HepG2 (cell line): Measurements from ENCODE around the gene LPIN3. TPM values are rescaled to one million over a fixed set of nuclear protein-coding genes. Genes with fewer than 3 reads are reported as not detected.

ENCODE experiments used
- AKAP8 ChIP-seq: sonication (generic); formaldehyde crosslinking; IDR thresholded peaks from 2 replicates; pipeline ENCODE4 v1.5.1; 2020; ENCODE audit warnings: mild to moderate bottlenecking, missing genetic modification reagents
- BRCA1 ChIP-seq: sonication (generic); formaldehyde crosslinking; IDR thresholded peaks from 2 replicates; pipeline ENCODE4 v1.4.0; 2020; ENCODE audit warnings: missing genetic modification reagents
- DPF2 ChIP-seq: sonication (generic); formaldehyde crosslinking; IDR thresholded peaks from 2 replicates; pipeline ENCODE4 v1.4.0; 2020; ENCODE audit warnings: mild to moderate bottlenecking, low read depth, missing genetic modification reagents, borderline replicate concordance
- KDM1A ChIP-seq: IDR thresholded peaks from 2 replicates; pipeline ENCODE4 v1.6.1; 2016; ENCODE audit warnings: missing compliant biosample characterization
- KLF9 ChIP-seq: IDR thresholded peaks from 2 replicates; pipeline ENCODE4 v1.6.1; 2016; ENCODE audit warnings: low read depth
- MBD4 ChIP-seq: IDR thresholded peaks from 2 replicates; pipeline ENCODE4 v1.6.1; 2012; ENCODE audit warnings: low read length, inconsistent platforms, borderline replicate concordance
- MTA1 ChIP-seq: sonication (generic); formaldehyde crosslinking; IDR thresholded peaks from 2 replicates; pipeline ENCODE4 v1.4.0; 2020; ENCODE audit warnings: missing genetic modification reagents, mild to moderate bottlenecking, borderline replicate concordance
- NFE2L1 ChIP-seq: sonication (generic); formaldehyde crosslinking; IDR thresholded peaks from 2 replicates; pipeline ENCODE4 v1.4.0; 2020; ENCODE audit warnings: missing genetic modification reagents, mild to moderate bottlenecking, borderline replicate concordance
- PHF8 ChIP-seq: sonication (generic); formaldehyde crosslinking; IDR thresholded peaks from 2 replicates; pipeline ENCODE4 v1.5.0; 2020; ENCODE audit warnings: missing genetic modification reagents
- SAP130 ChIP-seq: IDR thresholded peaks from 2 replicates; pipeline ENCODE4 v1.6.1; 2016; ENCODE audit warnings: low read depth
- SMAD3 ChIP-seq: sonication (generic); formaldehyde crosslinking; IDR thresholded peaks from 2 replicates; pipeline ENCODE4 v1.4.0; 2020; ENCODE audit warnings: missing genetic modification reagents
- SOX13 ChIP-seq, 3 experiments: fragments of 450-650 bp in 1 of 3; sonication (generic) in 1 of 3; formaldehyde crosslinking in 1 of 3; IDR thresholded peaks in 2 of 3; conservative IDR thresholded peaks in 1 of 3; 2 replicates each; pipeline versions ENCODE4 v1.5.0 to v1.6.1; 2016 to 2020; ENCODE audit warnings: antibody characterized with exemption in 1 of 3, mild to moderate bottlenecking in 1 of 3, missing compliant biosample characterization in 1 of 3, missing genetic modification reagents in 1 of 3, moderate library complexity in 1 of 3
- WIZ ChIP-seq: sonication (generic); formaldehyde crosslinking; IDR thresholded peaks from 2 replicates; pipeline ENCODE4 v1.5.1; 2020; ENCODE audit warnings: mild to moderate bottlenecking, missing genetic modification reagents
- ZFP90 ChIP-seq: sonication (generic); formaldehyde crosslinking; IDR thresholded peaks from 2 replicates; pipeline ENCODE4 v1.8.0; 2022; ENCODE audit warnings: missing genetic modification reagents, mild to moderate bottlenecking, inconsistent platforms, borderline replicate concordance
- ZNF382 ChIP-seq: sonication (generic); formaldehyde crosslinking; IDR thresholded peaks from 2 replicates; pipeline ENCODE4 v1.5.0; 2020; ENCODE audit warnings: missing genetic modification reagents, mild to moderate bottlenecking, borderline replicate concordance
- ZNF44 ChIP-seq: sonication (generic); formaldehyde crosslinking; IDR thresholded peaks from 2 replicates; pipeline ENCODE4 v1.5.1; 2020; ENCODE audit warnings: mild to moderate bottlenecking, missing genetic modification reagents
- ZNF776 ChIP-seq: sonication (generic); formaldehyde crosslinking; IDR thresholded peaks from 2 replicates; pipeline ENCODE4 v1.4.0; 2020; ENCODE audit warnings: mild to moderate bottlenecking, missing genetic modification reagents
- ZNF781 ChIP-seq: sonication (generic); formaldehyde crosslinking; IDR thresholded peaks from 2 replicates; pipeline ENCODE4 v1.5.1; 2020; ENCODE audit warnings: borderline replicate concordance, mild to moderate bottlenecking, missing genetic modification reagents; ENCODE audit errors: not compliant biosample characterization
- ZSCAN12 ChIP-seq: sonication (generic); formaldehyde crosslinking; IDR thresholded peaks from 2 replicates; pipeline ENCODE4 v1.9.0; 2021; ENCODE audit warnings: mild to moderate bottlenecking, missing genetic modification reagents
- polyA plus RNA-seq, 8 experiments: library from polyadenylated mRNA; depleted of rRNA in 3 of 8; stranded (reverse) in 7 of 8; unstranded in 1 of 8; fragments of >200 nt; fragmentation: Illumina TruSeq in 4 of 8; extraction: Trizol in 4 of 8; gene quantifications; 2 replicates each; pipeline versions ENCODE4 v1.2.1 to v1.2.3, GENCODE V29; 2011 to 2016; ENCODE audit warnings: low read depth in 4 of 8, missing spikeins in 1 of 8, mixed read lengths in 1 of 8; ENCODE audit not compliant: insufficient read depth in 1 of 8
- total RNA-seq, 5 experiments: library from RNA; depleted of rRNA; stranded (reverse); fragments of >200 nt; fragmentation: Illumina TruSeq; extraction: Trizol; gene quantifications; 2 replicates each; pipeline ENCODE4 v1.2.3, GENCODE V29; 2016; ENCODE audit warnings: low read depth in 1 of 5
- TF ChIP-seq, protein P1 (sequence below): sonication (generic); formaldehyde crosslinking; IDR thresholded peaks from 2 replicates; pipeline ENCODE4 v1.4.0; 2020; ENCODE audit warnings: missing genetic modification reagents
- TF ChIP-seq, protein P2 (sequence below): sonication (generic); formaldehyde crosslinking; IDR thresholded peaks from 2 replicates; pipeline ENCODE4 v1.4.0; 2020; ENCODE audit warnings: mild to moderate bottlenecking, missing genetic modification reagents, borderline replicate concordance
- TF ChIP-seq, protein P3 (sequence below): sonication (generic); formaldehyde crosslinking; IDR thresholded peaks from 2 replicates; pipeline ENCODE4 v1.8.1; 2023; ENCODE audit warnings: mild to moderate bottlenecking, missing genetic modification reagents, borderline replicate concordance
- TF ChIP-seq, protein P4 (sequence below): IDR thresholded peaks from 2 replicates; pipeline ENCODE4 v1.6.1; 2012; ENCODE audit warnings: low read length, improper control_type of control experiment

Gene LPIN3
- total and polyA plus RNA-seq, 2 of the 13 experiments (the other 11 are each of a cell fraction or from before 2014, with no cell fraction given) = 14.2 to 28.6 TPM

DNA sequence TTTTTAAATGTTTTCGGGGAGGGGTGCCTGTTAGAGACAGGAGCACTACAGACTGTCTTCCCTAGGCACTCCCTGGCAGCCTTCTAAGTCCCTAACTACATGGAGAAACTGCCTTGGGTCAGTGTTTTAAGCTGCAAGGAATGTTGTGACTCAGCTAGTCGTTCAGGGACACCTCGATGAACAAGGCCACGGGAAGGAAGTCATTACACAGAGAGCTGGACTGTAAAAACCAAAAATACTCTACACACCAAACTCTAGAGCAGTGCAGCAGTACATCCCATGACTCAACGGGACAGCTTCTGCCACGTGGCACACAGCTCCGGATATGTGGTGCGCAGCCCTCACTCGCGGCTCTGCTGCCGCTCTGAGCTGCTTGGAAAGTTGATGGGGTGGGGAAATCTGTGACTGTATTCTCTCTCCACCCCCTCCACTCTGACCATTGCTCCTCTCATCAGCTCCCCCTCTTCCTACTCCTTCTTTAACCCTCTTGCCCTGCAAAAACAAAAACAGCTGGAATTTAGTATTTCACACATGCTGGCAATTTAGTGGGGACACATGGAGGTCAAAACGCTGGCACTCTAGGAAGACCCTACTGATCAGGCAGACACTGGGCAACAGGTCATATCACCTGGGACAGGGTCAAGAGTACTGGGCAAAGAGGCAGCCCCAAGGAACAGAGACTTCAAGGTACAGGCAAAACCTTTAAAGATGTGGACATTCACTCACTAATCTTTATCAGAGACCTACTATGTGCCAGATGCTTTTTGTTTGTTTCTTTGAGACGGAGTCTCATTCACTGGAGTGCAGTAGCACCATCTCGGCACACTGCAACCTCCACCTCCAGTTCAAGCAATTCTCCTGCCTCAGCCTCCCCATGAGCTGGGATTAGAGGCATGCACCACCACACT is 10.9 kb upstream of the LPIN3 start (continued):
- TF ChIP-seq, protein P1, sequence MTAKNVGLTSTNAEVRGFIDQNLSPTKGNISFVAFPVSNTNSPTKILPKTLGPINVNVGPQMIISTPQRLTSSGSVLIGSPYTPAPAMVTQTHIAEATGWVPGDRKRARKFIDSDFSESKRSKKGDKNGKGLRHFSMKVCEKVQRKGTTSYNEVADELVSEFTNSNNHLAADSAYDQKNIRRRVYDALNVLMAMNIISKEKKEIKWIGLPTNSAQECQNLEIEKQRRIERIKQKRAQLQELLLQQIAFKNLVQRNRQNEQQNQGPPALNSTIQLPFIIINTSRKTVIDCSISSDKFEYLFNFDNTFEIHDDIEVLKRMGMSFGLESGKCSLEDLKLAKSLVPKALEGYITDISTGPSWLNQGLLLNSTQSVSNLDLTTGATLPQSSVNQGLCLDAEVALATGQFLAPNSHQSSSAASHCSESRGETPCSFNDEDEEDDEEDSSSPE (CRISPR knock-in tag) = peak; percentile 54
- TF ChIP-seq MBD4 = no peak
- TF ChIP-seq MTA1 (CRISPR knock-in tag) = no peak
- TF ChIP-seq SMAD3 = no peak
- peak; percentile 85 for TF ChIP-seq SAP130 (CRISPR knock-in tag)
- no peak; the same call in 1 of the 2 replicates for TF ChIP-seq SOX13 (IDR thresholded peaks at IDR 0.05)
- peak in 1 of 2 experiments; percentile 38; a peak in 1 of 4 replicates for TF ChIP-seq SOX13 (CRISPR knock-in tag; conservative IDR thresholded peaks at IDR 0.05 in 1 of 2, IDR thresholded peaks at IDR 0.05 in 1 of 2)
- TF ChIP-seq KLF9 = no peak
- peak; percentile 80; the same call in 1 of the 2 replicates for TF ChIP-seq AKAP8 (CRISPR knock-in tag)
- TF ChIP-seq, protein P2, sequence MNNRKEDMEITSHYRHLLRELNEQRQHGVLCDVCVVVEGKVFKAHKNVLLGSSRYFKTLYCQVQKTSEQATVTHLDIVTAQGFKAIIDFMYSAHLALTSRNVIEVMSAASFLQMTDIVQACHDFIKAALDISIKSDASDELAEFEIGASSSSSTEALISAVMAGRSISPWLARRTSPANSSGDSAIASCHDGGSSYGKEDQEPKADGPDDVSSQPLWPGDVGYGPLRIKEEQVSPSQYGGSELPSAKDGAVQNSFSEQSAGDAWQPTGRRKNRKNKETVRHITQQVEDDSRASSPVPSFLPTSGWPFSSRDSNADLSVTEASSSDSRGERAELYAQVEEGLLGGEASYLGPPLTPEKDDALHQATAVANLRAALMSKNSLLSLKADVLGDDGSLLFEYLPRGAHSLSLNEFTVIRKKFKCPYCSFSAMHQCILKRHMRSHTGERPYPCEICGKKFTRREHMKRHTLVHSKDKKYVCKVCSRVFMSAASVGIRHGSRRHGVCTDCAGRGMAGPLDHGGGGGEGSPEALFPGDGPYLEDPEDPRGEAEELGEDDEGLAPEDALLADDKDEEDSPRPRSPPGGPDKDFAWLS (CRISPR knock-in tag) = no peak
- TF ChIP-seq, protein P3, sequence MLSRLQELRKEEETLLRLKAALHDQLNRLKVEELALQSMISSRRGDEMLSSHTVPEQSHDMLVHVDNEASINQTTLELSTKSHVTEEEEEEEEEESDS (CRISPR knock-in tag) = no peak
- no peak for TF ChIP-seq ZNF382 (CRISPR knock-in tag)
- TF ChIP-seq, protein P4, sequence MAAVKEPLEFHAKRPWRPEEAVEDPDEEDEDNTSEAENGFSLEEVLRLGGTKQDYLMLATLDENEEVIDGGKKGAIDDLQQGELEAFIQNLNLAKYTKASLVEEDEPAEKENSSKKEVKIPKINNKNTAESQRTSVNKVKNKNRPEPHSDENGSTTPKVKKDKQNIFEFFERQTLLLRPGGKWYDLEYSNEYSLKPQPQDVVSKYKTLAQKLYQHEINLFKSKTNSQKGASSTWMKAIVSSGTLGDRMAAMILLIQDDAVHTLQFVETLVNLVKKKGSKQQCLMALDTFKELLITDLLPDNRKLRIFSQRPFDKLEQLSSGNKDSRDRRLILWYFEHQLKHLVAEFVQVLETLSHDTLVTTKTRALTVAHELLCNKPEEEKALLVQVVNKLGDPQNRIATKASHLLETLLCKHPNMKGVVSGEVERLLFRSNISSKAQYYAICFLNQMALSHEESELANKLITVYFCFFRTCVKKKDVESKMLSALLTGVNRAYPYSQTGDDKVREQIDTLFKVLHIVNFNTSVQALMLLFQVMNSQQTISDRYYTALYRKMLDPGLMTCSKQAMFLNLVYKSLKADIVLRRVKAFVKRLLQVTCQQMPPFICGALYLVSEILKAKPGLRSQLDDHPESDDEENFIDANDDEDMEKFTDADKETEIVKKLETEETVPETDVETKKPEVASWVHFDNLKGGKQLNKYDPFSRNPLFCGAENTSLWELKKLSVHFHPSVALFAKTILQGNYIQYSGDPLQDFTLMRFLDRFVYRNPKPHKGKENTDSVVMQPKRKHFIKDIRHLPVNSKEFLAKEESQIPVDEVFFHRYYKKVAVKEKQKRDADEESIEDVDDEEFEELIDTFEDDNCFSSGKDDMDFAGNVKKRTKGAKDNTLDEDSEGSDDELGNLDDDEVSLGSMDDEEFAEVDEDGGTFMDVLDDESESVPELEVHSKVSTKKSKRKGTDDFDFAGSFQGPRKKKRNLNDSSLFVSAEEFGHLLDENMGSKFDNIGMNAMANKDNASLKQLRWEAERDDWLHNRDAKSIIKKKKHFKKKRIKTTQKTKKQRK = no peak
- no peak for TF ChIP-seq KDM1A (CRISPR knock-in tag)
- peak; percentile 40; the same call in 1 of the 2 replicates for TF ChIP-seq PHF8 (CRISPR knock-in tag)
- TF ChIP-seq ZNF776 = no peak
- peak; percentile 55; the same call in 1 of the 2 replicates for TF ChIP-seq ZSCAN12 (CRISPR knock-in tag)
- 0 out of 2 replicates have a peak, but pooled peaks have one; percentile 25 for TF ChIP-seq ZNF44 (CRISPR knock-in tag)
- TF ChIP-seq BRCA1 (CRISPR knock-in tag) = no peak; the same call in 1 of the 2 replicates
- no peak for TF ChIP-seq NFE2L1 (CRISPR knock-in tag)
- TF ChIP-seq ZFP90 (CRISPR knock-in tag) = peak; percentile 62; the same call in 1 of the 2 replicates
- peak; percentile 86; the same call in 1 of the 2 replicates for TF ChIP-seq WIZ (CRISPR knock-in tag)
- no peak for TF ChIP-seq DPF2
- TF ChIP-seq ZNF781 = no peak
